Measurements from ENCODE around the gene AHRR.

AHRR gene

DNA sequence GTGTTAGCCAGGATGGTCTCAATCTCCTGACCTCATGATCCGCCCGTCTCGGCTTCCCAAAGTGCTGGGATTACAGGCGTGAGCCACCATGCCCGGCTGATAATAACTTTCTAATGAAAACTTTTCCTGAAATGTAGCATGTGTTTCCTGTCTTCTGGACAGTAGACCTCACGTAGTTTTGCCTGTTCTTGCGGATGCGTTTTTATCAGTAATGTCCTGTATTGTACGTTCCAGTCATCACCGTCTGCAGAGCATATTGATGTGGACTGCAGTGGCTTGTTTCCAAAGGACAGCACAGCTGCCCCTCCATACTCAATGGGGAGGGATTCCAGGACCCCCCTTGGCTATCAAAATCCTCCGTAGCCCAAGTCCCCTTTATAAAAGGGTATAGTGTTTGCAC, 134.3 kb downstream of the AHRR start:
- DNase-seq (ENCODE audit: low read depth in 1 of 2, low spot score in 1 of 2), result no peak

DNA sequence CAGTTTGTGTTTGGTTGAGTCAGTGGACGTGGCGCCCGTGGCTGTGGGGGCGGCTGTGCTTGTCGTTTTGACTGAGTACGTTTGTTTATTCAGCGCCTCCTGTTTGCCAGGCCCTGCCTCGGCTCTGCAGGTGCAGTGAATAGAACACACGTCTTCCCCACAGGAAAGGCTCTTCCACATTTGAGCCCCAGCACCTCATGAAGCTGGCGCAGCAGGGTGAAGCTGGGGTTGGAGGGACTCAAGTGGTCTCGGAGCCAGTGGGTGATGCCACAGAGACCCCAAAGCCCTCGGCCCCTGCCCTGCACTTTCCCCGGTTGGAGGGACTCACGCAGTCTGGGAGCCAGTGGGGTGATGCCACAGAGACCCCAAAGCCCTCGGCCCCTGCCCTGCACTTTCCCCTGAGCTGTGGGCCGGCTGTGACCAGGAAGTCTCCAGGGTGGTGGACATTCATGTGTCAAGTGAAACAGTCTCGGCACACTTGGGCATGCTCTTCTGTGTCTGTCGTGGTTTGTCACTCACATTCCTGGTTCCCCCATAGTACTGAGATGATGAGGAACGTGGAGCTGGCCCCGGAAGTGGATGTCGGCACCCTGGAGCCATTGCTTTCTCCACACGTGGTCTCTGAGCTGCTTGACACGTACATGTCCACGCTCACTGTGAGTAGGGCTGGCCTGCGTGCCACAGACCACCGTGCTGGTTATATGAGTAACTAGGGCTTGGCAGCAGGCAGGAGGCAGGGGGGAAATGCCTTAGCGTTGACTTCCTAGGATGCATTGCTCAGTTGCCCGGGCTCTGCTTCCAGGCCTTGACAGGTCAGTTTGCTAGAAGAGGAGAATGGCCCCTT, 135.1 kb downstream of the AHRR start:
- DNase-seq (ENCODE audit: low read depth in 1 of 2, low spot score in 1 of 2), result no peak

DNA sequence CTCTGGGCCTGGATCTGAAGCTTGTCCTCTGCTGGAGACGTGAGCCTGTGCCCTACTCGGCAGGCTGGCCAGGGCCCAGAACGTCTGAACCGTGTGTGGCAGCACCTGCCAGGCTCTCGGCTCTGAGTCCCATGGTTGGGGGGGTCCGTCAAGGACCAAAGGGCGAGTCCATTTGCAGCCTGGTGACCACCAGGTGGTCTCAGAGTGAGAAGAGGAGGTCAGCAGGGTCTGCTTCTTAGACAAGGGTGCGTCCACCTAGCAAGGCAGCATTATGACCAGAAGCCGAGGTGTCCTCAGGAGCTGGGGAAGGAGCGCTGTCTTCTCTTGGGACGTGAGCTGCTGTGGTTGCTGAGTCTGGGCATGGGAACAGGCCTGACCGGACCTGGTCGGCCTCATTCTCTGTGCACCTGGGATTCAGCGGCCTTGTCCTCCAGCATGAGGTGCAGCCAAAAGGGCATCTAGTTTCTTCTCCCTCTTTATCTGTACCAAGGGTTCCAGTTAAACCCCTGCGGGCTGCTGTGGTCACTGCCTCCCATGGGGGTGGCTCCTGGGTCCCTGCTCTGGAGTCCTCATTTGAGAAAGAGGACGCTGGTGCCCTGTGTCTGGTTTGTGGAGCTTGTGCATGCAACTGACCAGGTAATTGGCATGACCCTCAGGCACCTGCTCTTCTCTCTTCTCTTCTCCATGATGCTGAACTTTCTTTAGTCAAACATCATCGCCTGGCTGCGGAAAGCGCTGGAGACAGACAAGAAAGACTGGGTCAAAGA, 135.9 kb downstream of the AHRR start:
- no peak for DNase-seq (ENCODE audit: low read depth in 1 of 2, low spot score in 1 of 2)

DNA sequence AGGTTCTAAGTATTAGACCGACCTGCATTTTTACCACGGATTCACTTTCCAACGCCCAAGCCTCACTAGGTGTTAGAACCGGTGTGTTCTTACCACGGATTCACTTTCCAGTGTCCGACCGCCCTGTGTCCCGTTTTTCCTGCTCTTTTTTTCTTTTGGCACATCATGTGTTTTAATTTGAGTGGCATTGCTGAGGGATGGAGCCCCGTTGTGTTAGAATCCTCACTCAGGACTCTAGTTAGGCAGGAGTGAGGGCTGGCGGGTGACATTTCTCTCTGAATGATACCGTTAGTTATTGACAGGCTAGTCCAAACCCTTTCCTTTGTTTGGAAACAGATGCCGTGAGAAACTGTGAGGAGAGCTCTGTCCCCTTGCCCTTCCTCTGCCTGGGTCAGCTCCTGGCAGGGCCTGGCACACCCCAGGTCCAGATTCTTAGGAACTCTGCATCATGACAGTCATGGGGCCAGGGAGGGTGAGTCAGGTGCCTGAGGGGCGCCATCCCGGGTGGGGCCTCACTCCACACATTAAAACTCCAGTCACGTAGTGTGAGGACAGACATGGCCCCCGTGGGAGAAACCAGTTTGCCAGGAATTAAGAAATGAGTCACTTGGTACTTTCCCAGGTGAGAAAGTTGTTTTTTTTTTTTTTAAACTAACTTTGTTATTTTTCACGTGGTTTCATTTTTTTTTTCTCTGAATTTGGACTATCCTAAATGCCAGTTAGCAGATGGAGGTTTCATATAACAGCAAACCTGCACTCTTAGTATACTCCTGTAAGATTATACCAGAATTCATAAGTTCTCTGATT, 137.2 kb downstream of the AHRR start:
- peak in 1 of 2 donors; percentile 55 for DNase-seq (ENCODE audit: low read depth in 1 of 2, low spot score in 1 of 2)

DNA sequence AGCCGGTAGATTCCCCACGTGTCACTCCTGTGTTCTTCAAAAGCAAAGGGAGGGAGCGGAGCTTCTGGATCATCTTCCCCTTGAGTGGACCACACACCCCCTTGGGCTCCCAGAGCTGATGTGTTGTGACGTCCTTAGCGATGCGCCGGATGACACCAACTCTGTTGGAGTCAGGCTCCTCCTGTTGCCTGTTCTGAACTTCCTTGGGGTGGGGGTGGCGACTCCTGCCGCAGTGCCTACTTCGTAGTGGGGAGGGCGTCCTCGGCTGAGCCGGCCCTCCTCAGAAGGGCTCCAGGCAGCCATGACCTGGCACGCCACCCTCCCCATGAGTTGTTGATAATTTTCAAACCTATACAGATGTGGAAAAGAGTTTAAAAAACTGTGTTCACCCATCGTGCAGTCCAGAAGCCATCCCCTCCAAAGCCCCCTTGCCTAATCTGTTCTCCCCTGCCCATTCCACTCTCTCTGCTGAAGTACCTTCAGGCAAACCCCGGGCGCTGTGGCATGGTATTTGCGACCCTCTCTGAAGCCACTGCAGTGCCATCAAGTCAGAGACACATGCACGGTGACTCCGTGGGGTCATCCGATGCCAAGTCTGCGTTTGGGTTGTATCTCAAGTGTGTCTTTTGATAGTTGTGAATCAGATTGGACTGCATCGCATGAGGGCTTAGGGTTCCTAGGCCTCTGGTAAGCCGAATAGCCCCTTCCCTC, 138.2 kb downstream of the AHRR start:
- DNase-seq (ENCODE audit: low read depth in 1 of 2, low spot score in 1 of 2), result no peak

DNA sequence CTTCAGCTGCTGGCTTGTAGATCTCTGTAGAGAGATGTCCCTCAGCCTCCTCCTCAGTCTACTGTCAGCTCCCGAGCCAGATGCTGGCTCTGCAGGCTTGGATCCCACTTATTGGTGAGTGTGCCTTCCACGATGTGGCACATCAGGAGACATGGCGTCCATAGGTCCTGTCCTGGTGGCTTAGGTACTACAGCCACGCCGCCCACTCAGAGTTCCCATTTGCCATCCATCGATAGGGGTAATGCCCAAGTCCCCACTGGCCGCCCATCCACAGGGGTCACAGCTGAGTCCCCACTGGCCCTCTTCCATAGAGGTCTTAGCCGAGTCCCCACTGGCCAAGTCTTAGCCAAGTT, 138.7 kb downstream of the AHRR start:
- no peak for DNase-seq (ENCODE audit: low read depth in 1 of 2, low spot score in 1 of 2)

DNA sequence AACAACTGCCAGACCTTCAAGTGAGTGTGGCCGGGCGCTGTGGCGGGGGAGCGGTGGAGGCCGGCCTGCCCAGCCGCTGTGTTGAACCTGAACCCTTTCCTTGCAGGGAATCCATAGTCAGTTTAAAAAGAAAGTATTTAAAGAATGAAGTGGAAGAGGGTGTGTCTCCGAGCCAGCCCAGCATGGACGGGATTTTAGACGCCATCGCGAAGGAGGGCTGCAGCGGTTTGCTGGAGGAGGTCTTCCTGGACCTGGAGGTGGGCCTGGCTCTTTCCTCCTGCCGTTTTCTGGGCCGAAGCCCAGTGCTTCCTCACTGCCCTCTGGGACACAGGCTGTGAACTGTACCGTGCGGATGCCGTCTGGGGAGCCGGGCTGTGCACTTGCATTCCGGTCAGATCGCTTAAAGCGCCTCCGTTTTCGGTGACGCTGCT, 140.6 kb downstream of the AHRR start:
- no peak for DNase-seq (ENCODE audit: low read depth in 1 of 2, low spot score in 1 of 2)

DNA sequence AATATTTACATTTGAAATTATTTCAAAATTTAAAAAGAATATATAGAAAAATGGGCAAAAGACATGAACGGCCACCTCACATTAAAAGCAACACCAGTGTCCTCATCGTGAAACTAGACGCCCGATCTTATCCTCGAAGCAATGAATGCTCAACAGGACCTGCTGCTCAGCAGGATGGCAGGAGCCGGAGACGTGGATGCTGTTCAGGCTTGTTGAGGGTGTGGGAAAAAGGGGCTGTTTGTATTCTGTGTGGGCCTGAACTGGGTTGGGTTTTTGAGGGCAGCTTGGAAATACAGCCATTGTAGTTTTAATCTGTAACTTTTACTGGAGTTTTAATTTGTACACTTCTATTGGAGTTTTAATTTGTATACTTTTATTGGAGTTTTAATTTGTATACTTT, 141.8 kb downstream of the AHRR start:
- DNase-seq (ENCODE audit: low read depth in 1 of 2, low spot score in 1 of 2), result no peak

DNA sequence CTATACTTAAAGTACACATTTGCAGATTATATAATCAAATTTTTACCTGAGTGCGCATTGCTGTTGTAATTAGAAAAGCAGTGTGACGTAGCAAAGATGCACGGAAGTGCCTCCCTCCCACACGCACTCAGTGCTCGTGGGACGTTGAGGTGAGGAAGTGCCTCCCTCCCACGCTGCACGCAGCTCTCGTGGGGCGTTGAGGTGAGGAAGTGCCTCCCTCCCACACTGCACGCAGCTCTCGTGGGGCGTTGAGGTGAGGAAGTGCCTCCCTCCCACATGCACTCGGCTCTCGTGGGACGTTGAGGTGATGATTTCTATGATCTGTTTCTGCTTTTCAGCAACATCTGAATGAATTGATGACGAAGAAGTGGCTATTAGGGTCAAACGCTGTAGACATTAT, 142.4 kb downstream of the AHRR start:
- peak; percentile 49 to 72 for DNase-seq (ENCODE audit: low read depth in 1 of 2, low spot score in 1 of 2)

DNA sequence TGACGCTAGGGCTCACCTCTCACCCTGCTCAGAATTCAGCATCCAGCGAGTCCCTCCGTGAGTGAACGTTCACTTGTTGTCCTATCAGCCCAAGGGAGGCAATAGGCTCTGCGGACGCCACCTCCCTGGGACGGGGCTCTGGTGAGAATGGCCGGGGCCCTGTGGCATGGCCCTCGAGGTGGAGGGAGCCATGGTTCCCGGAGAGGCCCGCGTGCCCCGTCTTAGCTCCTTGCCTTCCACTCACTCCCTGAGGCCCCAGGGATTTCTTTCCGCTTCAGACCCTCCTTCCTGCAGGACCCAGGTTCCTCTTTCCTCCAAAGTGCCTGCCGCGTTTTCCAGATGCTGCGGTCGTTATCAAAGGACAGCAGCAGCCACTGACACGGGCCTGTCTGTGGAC, 142.9 kb downstream of the AHRR start:
- no peak for DNase-seq (ENCODE audit: low read depth in 1 of 2, low spot score in 1 of 2)

DNA sequence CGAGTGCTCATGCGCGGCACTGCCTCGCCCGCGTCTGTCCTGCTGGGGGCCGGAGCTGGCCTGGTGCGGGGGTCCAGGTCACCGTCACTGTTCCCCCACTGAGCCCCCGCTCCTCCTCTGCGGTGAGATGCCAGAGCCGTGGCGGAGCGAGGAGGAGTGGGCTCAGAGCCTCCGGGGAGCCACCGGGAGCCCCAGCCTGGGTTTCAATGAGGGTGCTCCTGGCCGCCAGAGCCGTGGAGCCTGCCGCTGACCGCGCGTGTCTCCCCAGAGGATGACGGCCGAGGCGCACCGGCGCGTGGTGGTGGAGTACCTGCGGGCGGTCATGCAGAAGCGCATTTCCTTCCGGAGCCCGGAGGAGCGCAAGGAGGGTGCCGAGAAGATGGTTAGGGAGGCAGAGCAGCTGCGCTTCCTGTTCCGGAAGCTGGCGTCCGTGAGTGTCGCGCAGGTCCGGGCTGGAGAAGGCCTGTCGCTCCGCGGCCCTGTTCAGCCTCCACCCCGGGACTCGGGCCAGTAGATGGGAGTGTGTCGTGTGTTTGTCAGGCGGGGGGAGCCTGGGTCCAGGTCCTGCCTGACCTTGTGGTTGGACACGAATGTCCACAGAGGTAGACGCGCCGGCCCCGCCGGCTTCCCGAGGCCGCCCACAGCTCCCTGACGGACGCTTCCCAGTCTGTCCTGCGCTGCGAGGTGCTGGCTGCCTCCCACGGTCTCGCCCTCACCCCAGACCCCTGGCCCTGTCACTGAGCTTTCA, 143.5 kb downstream of the AHRR start:
- DNase-seq (ENCODE audit: low read depth in 1 of 2, low spot score in 1 of 2), result no peak

DNA sequence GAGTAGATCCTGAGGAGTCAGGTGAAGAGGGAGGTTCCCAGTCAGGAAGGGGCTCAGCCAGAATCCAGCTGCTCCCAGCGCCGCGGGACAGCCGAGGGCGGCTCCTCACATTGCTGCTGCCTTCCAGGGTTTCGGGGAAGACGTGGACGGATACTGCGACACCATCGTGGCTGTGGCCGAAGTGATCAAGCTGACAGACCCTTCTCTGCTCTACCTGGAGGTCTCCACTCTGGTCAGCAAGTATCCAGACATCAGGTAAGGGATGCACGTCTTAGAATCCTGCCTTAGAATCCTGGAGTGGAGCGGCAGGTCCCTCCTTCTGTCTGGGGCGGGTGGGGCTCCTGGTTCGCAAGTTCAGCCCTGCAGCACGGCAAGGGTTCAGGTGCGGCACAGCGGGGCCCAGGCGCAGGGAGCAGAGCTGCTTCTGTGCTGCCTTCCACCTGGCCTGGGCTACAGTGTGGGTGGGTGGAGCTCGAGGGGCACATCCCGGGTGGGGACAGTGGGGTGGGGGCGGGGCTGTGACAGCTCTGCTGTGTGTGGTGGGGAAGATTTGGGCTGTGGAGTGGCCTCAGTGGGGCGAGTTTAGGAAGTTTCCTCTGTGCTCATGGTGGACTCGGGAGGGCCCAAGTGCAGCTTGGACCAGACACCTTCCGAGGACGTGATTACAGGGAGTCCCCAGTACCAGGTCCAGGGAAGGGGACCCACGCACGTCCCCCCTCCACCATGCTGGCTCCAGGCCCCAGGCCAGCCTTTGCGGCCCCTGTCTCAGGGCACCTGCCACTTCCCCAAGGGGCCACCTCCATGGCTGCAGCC, 144.3 kb downstream of the AHRR start:
- DNase-seq (ENCODE audit: low read depth in 1 of 2, low spot score in 1 of 2), result no peak

DNA sequence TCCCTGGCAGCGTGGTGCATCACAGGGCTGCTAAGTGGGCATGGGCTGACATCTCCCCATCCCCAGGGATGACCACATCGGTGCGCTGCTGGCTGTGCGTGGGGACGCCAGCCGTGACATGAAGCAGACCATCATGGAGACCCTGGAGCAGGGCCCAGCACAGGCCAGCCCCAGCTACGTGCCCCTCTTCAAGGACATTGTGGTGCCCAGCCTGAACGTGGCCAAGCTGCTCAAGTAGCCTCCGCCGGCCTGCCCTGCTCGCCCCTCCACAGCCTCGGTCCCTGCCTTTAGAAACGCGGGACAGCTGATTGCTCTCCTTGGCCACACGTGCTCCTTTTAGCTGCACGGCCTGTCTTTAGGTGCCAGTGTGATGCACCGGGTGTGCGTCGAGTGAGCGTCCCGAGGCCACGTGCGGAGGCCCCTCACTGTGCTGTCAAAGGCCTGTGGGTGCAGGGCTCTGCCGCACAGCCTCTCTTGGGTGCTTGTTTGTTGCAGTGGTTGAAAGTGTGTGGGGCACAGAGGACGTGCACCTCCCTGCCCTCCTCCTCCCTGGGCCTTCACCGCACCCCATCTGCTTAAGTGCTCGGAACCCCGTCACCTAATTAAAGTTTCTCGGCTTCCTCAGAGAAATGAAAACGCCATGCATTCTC, 145.3 kb downstream of the AHRR start:
- DNase-seq (ENCODE audit: low read depth in 1 of 2, low spot score in 1 of 2), result no peak

DNA sequence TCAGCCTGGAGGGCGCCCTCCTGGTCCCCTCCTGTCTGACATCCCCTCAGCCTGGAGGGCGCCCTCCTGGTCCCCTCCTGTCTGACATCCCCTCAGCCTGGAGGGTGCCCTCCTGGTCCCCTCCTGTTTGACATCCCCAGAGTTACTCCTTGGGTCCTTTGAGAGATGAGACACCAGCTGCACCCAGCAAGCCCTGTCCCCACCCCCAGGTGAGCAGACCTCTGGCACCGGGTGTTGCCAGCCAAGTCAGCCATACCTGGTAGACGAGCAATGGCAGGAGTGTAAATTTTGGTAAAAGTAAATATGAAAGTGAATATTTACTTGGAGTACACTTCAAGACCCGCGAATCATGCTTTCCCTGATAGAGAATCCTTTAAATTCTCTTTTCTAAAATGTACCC, 146.9 kb downstream of the AHRR start:
- no peak for DNase-seq (ENCODE audit: low read depth in 1 of 2, low spot score in 1 of 2)

DNA sequence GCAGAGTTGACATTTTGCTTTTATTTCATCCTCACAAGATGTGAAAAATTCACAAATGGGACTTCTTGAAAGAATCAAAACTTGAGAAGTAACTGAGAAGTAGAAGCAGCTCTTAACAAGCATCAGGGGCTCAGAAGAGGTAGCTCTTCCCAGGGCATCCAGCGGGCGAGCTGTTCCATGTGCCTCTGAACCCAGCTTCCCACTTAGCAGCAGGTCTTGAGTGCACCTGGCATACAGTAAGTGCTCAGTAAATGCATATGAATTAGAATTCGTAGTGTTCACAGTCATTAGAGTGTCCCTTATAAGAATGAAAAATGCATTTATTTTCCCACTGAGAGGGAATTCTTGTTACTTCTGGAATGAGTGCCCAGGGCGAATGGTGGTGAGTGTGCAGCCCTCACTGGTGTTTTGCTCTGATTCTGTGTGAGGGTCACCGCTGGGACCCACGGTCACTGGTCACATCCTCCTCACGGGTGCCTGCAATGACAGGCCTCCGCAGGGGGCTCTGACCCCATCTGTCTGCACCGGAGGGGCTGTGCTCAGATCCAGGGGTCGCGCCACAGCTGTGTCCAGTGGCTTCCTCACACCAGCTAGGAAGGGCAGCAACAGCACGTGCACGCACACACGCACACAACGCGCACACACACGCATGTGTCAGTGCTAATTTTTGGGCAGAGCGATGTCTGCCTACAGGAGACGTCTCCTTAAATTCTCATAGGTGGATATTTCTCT, 148.4 kb downstream of the AHRR start:
- DNase-seq (ENCODE audit: low read depth in 1 of 2, low spot score in 1 of 2), result no peak

DNA sequence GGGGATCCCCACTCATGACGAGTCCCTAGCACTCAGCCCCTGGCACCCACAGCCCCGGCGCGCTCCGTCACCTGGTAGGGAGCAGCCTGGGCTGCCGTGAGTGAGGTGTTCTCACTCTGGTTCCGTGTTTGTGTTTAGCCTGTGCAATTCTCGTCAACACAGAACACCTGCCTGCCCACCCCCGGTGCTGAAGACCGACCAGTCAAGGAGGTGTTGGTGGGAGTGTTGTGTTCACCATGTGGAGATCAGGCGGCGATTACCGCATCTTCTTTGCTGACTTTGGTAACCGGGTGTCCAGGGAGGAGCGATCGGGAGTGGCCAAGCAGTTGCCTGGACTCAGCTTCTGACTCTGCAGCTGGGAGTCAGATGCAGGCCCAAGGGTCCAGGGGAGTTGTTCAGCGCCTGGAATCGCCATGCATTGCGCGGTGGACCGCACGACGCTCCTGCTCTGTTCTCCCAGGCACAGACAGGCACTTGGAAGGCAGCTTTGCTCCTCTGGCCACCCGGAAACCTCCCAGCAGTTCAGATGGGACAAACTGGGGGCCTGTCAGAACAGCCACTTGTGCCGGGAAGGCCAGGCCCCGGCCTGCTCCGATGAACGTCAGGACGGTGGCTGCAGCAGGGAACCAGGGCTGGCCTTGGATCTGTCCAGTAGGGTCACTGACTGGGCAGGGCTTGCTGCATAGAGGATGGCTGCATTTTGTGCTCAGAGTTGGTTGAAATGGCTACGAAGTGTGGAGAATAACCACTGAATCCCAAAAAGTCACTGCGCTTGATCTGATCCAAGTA, 149.6 kb downstream of the AHRR start:
- no peak for DNase-seq (ENCODE audit: low read depth in 1 of 2, low spot score in 1 of 2)

DNA sequence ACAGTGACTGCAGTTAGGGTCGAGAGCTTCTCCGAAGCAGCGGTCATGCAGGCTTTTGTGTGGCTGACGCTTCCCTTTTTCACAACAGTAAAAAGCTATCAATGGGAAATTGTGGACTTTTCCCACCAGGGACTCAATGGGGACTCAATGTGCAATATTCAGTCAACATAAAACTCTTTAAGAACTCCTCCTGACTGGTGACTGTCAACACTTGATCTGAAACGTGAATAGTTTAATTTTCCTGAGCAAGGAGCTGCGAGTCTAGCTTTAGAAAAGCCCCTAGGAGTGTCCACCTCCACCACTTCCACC, 150.2 kb downstream of the AHRR start:
- no peak for DNase-seq (ENCODE audit: low read depth in 1 of 2, low spot score in 1 of 2)
